Measurements from ENCODE around the gene DMD. TPM values are rescaled to one million over a fixed set of nuclear protein-coding genes. Genes with fewer than 3 reads are reported as not detected.

DMD gene
- total and polyA plus RNA-seq, 4 donors, result 19.9 to 260 (median 111) TPM

GRCh38 chrX:31181377-31182000 lies 2029.9 kb downstream of the DMD start:
- no peak for DNase-seq
- no peaks in the 10 kb centered on the region for H3K9me3 ChIP-seq (ENCODE audit: control insufficient read depth, low read length)
- intact Hi-C loops (cut with DNase I), result no loop called here
- H3K36me3 ChIP-seq (ENCODE audit: control insufficient read depth in 1 of 2, insufficient read depth in 2 of 2, low read length in 1 of 2), result no peaks in the 10 kb centered on the region
- H3K27me3 ChIP-seq (ENCODE audit: control insufficient read depth in 1 of 2, insufficient read depth in 2 of 2, low read length in 1 of 2), result no peaks in the 10 kb centered on the region
- H3K4me3 ChIP-seq (ENCODE audit: low read length in 2 of 2), result no peak overlapping the region
- H3K4me1 ChIP-seq (ENCODE audit: control insufficient read depth in 1 of 2, insufficient read depth in 2 of 2, low read length in 2 of 2), result no peaks in the 10 kb centered on the region
- ATAC-seq (ENCODE audit: low FRiP score), result no peak
- H3K27ac ChIP-seq (ENCODE audit: low read depth in 1 of 2, low read length in 2 of 2), result no peak overlapping the region
- WGBS, 2 donors, result 57 to 66% methylated on average over 4 of the region's 4 CpGs

GRCh38 chrX:31179203-31179602 lies 2032.1 kb downstream of the DMD start:
- Histone ChIP-seq H3K27ac (ENCODE audit: low read depth in 1 of 2, low read length in 2 of 2) (no peak overlapping the region), H3K4me3 (ENCODE audit: low read length in 2 of 2) (no peak overlapping the region), H3K36me3 (ENCODE audit: control insufficient read depth in 1 of 2, insufficient read depth in 2 of 2, low read length in 1 of 2) (no peaks in the 10 kb centered on the region), H3K27me3 (ENCODE audit: control insufficient read depth in 1 of 2, insufficient read depth in 2 of 2, low read length in 1 of 2) (no peaks in the 10 kb centered on the region), H3K9me3 (ENCODE audit: control insufficient read depth, low read length) (no peaks in the 10 kb centered on the region), H3K4me1 (ENCODE audit: control insufficient read depth in 1 of 2, insufficient read depth in 2 of 2, low read length in 2 of 2) (no peaks in the 10 kb centered on the region)
- 81 to 94% methylated on average over 4 of the region's 4 CpGs for WGBS, 2 donors
- DNase-seq (no peak), ATAC-seq (ENCODE audit: low FRiP score) (no peak)
- intact Hi-C loops (cut with DNase I), result no loop called here

- no peak overlapping the region for H3K27ac ChIP-seq (ENCODE audit: low read depth in 1 of 2, low read length in 2 of 2)
- no peaks in the 10 kb centered on the region for H3K9me3 ChIP-seq (ENCODE audit: control insufficient read depth, low read length)
- WGBS, 2 donors, result 75 to 98% methylated on average over 2 of the region's 2 CpGs
- intact Hi-C loops (cut with DNase I), result no loop called here
- H3K4me3 ChIP-seq (ENCODE audit: low read length in 2 of 2), result no peak overlapping the region
- no peak for ATAC-seq (ENCODE audit: low FRiP score)
- no peaks in the 10 kb centered on the region for H3K36me3 ChIP-seq (ENCODE audit: control insufficient read depth in 1 of 2, insufficient read depth in 2 of 2, low read length in 1 of 2)
- no peak for DNase-seq
- H3K4me1 ChIP-seq (ENCODE audit: control insufficient read depth in 1 of 2, insufficient read depth in 2 of 2, low read length in 2 of 2), result no peaks in the 10 kb centered on the region
- H3K27me3 ChIP-seq (ENCODE audit: control insufficient read depth in 1 of 2, insufficient read depth in 2 of 2, low read length in 1 of 2), result no peaks in the 10 kb centered on the region
Observed at GRCh38 chrX:31178769-31179125, 2032.6 kb downstream of the DMD start.

- no peak for ATAC-seq (ENCODE audit: low FRiP score)
- H3K4me3 ChIP-seq (ENCODE audit: low read length in 2 of 2), result no peak overlapping the region
- no peak for DNase-seq
- no peaks in the 10 kb centered on the region for H3K36me3 ChIP-seq (ENCODE audit: control insufficient read depth in 1 of 2, insufficient read depth in 2 of 2, low read length in 1 of 2)
- WGBS, 2 donors, result 74 to 86% methylated on average over 6 of the region's 6 CpGs
- intact Hi-C loops (cut with DNase I), result no loop called here
- no peaks in the 10 kb centered on the region for H3K4me1 ChIP-seq (ENCODE audit: control insufficient read depth in 1 of 2, insufficient read depth in 2 of 2, low read length in 2 of 2)
- no peaks in the 10 kb centered on the region for H3K9me3 ChIP-seq (ENCODE audit: control insufficient read depth, low read length)
- H3K27ac ChIP-seq (ENCODE audit: low read depth in 1 of 2, low read length in 2 of 2), result no peak overlapping the region
- no peaks in the 10 kb centered on the region for H3K27me3 ChIP-seq (ENCODE audit: control insufficient read depth in 1 of 2, insufficient read depth in 2 of 2, low read length in 1 of 2)
Observed at GRCh38 chrX:31178064-31178768, 2033.1 kb downstream of the DMD start.

- no peak overlapping the region for H3K27ac ChIP-seq (ENCODE audit: low read depth in 1 of 2, low read length in 2 of 2)
- no peak overlapping the region for H3K4me3 ChIP-seq (ENCODE audit: low read length in 2 of 2)
- no peaks in the 10 kb centered on the region for H3K4me1 ChIP-seq (ENCODE audit: control insufficient read depth in 1 of 2, insufficient read depth in 2 of 2, low read length in 2 of 2)
- no peaks in the 10 kb centered on the region for H3K27me3 ChIP-seq (ENCODE audit: control insufficient read depth in 1 of 2, insufficient read depth in 2 of 2, low read length in 1 of 2)
- no peak for DNase-seq
- no peaks in the 10 kb centered on the region for H3K9me3 ChIP-seq (ENCODE audit: control insufficient read depth, low read length)
- WGBS, 2 donors, result 69 to 87% methylated on average over 2 of the region's 2 CpGs
- ATAC-seq (ENCODE audit: low FRiP score), result no peak
- no peaks in the 10 kb centered on the region for H3K36me3 ChIP-seq (ENCODE audit: control insufficient read depth in 1 of 2, insufficient read depth in 2 of 2, low read length in 1 of 2)
- intact Hi-C loops (cut with DNase I), result no loop called here
Observed at GRCh38 chrX:31170792-31171191, 2040.6 kb downstream of the DMD start.

GRCh38 chrX:31168551-31168950 lies 2042.8 kb downstream of the DMD start:
- Histone ChIP-seq H3K36me3 (ENCODE audit: control insufficient read depth in 1 of 2, insufficient read depth in 2 of 2, low read length in 1 of 2) (no peaks in the 10 kb centered on the region), H3K4me3 (ENCODE audit: low read length in 2 of 2) (no peak overlapping the region), H3K4me1 (ENCODE audit: control insufficient read depth in 1 of 2, insufficient read depth in 2 of 2, low read length in 2 of 2) (no peaks in the 10 kb centered on the region), H3K27me3 (ENCODE audit: control insufficient read depth in 1 of 2, insufficient read depth in 2 of 2, low read length in 1 of 2) (no peaks in the 10 kb centered on the region), H3K27ac (ENCODE audit: low read depth in 1 of 2, low read length in 2 of 2) (no peak overlapping the region), H3K9me3 (ENCODE audit: control insufficient read depth, low read length) (no peaks in the 10 kb centered on the region)
- no peak for ATAC-seq (ENCODE audit: low FRiP score)
- intact Hi-C loops (cut with DNase I), result no loop called here
- WGBS, 2 donors, result 82 to 99% methylated on average over 2 of the region's 2 CpGs
- no peak for DNase-seq

- no peak overlapping the region for H3K4me3 ChIP-seq (ENCODE audit: low read length in 2 of 2)
- DNase-seq (no peak), ATAC-seq (ENCODE audit: low FRiP score) (no peak)
- H3K36me3 ChIP-seq (ENCODE audit: control insufficient read depth in 1 of 2, insufficient read depth in 2 of 2, low read length in 1 of 2), result no peaks in the 10 kb centered on the region
- intact Hi-C loops (cut with DNase I), result no loop called here
- no peak overlapping the region for H3K27ac ChIP-seq (ENCODE audit: low read depth in 1 of 2, low read length in 2 of 2)
- WGBS, 2 donors, result 88% methylated on average over 5 of the region's 5 CpGs
- no peaks in the 10 kb centered on the region for H3K27me3 ChIP-seq (ENCODE audit: control insufficient read depth in 1 of 2, insufficient read depth in 2 of 2, low read length in 1 of 2)
- H3K9me3 ChIP-seq (ENCODE audit: control insufficient read depth, low read length), result no peaks in the 10 kb centered on the region
- H3K4me1 ChIP-seq (ENCODE audit: control insufficient read depth in 1 of 2, insufficient read depth in 2 of 2, low read length in 2 of 2), result no peaks in the 10 kb centered on the region
Observed at GRCh38 chrX:31166832-31167231, 2044.5 kb downstream of the DMD start.

- no peak overlapping the region for H3K4me3 ChIP-seq (ENCODE audit: low read length in 2 of 2)
- DNase-seq (no peak), ATAC-seq (ENCODE audit: low FRiP score) (no peak)
- no peaks in the 10 kb centered on the region for H3K4me1 ChIP-seq (ENCODE audit: control insufficient read depth in 1 of 2, insufficient read depth in 2 of 2, low read length in 2 of 2)
- WGBS, 2 donors, result 83 to 93% methylated on average over 5 of the region's 5 CpGs
- intact Hi-C loops (cut with DNase I), result no loop called here
- no peaks in the 10 kb centered on the region for H3K27me3 ChIP-seq (ENCODE audit: control insufficient read depth in 1 of 2, insufficient read depth in 2 of 2, low read length in 1 of 2)
- no peaks in the 10 kb centered on the region for H3K36me3 ChIP-seq (ENCODE audit: control insufficient read depth in 1 of 2, insufficient read depth in 2 of 2, low read length in 1 of 2)
- no peaks in the 10 kb centered on the region for H3K9me3 ChIP-seq (ENCODE audit: control insufficient read depth, low read length)
- H3K27ac ChIP-seq (ENCODE audit: low read depth in 1 of 2, low read length in 2 of 2), result no peak overlapping the region
Observed at GRCh38 chrX:31166416-31166815, 2044.9 kb downstream of the DMD start.

Data from aorta (tissue), 5 donors.